ENCODE measurements around the gene ZNF844.

Gene ZNF844

DNA sequence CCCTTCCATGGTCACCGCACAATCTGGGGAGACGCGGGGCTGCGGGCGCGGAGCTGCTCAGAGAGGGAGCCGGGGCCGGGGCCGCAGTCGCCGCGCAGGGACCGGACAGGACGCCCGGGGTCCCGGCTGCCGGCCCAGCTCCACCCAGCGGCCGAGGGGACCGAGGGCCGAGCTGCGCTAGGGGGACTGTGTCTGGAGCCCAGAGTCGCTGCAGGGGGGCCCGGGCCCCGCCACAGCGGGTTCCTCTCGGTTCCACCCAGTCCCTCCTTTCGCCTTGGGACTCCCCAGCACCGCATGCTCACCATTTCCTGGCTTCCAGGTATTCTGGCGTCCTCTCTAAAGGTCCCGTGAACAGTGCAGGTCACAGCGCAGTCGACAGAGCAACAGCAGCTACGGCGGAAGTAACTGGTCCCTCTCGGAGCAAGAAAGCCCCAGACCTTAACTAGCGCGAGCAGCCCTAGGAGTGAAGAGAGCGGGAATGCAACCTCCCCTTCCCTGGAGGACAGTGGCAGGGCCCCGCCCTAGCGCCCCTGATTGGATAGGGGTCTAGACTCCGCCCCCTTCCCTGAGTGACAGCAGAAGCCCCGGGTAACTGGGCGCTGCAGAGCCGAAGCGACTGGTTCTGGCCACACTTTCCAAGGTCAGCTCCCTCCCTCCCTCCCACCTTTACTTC lies 11.9 kb upstream of the ZNF844 start, which contains the start of gene ZNF878 (continued):
- no peak for TF ChIP-seq ZNF645 (tag by site-specific recombination; IDR thresholded peaks at IDR 0.05)
- TF ChIP-seq ZNF354C (tag by site-specific recombination; IDR thresholded peaks at IDR 0.05; ENCODE audit: borderline replicate concordance, low read depth), result no peak
- TF ChIP-seq, protein P1, sequence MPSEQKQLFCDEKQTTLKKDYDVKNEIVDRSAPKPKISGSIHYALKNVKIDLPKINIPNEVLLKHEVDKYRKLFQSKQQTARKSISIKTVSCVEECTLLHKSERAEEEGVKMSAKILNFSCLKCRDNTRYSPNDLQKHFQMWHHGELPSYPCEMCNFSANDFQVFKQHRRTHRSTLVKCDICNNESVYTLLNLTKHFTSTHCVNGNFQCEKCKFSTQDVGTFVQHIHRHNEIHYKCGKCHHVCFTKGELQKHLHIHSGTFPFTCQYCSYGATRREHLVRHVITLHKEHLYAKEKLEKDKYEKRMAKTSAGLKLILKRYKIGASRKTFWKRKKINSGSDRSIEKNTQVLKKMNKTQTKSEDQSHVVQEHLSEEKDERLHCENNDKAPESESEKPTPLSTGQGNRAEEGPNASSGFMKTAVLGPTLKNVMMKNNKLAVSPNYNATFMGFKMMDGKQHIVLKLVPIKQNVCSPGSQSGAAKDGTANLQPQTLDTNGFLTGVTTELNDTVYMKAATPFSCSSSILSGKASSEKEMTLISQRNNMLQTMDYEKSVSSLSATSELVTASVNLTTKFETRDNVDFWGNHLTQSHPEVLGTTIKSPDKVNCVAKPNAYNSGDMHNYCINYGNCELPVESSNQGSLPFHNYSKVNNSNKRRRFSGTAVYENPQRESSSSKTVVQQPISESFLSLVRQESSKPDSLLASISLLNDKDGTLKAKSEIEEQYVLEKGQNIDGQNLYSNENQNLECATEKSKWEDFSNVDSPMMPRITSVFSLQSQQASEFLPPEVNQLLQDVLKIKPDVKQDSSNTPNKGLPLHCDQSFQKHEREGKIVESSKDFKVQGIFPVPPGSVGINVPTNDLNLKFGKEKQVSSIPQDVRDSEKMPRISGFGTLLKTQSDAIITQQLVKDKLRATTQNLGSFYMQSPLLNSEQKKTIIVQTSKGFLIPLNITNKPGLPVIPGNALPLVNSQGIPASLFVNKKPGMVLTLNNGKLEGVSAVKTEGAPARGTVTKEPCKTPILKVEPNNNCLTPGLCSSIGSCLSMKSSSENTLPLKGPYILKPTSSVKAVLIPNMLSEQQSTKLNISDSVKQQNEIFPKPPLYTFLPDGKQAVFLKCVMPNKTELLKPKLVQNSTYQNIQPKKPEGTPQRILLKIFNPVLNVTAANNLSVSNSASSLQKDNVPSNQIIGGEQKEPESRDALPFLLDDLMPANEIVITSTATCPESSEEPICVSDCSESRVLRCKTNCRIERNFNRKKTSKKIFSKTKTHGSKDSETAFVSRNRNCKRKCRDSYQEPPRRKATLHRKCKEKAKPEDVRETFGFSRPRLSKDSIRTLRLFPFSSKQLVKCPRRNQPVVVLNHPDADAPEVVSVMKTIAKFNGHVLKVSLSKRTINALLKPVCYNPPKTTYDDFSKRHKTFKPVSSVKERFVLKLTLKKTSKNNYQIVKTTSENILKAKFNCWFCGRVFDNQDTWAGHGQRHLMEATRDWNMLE (tag by site-specific recombination; conservative IDR thresholded peaks at IDR 0.05; ENCODE audit: low read depth), result no peak

GRCh38 chr19:12055784-12056183 lies 8.7 kb upstream of the ZNF844 start:
- Histone ChIP-seq H3K9me3 (ENCODE audit: control insufficient read depth, insufficient read depth, low read depth, low read length) (no peaks in the 10 kb centered on the region), H3K4me3 (ENCODE audit: low read depth, low read length) (no peak overlapping the region), H3K27ac (ENCODE audit: extremely low read depth, low read depth, low read length) (no peak overlapping the region), H3K4me1 (ENCODE audit: control insufficient read depth, insufficient read depth, low read length) (no peaks in the 10 kb centered on the region), H3K36me3 (ENCODE audit: control insufficient read depth in 2 of 2, insufficient read depth in 1 of 2, low read length in 2 of 2) (no peaks in the 10 kb centered on the region)
- ChIA-PET POLR2A (no interaction called here), CTCF (interaction anchor here (0.6 kb wide), 1 partner anchor 477 kb away, joined by 3 read pairs; no protein-coding TSS in a partner anchor)
- TF ChIP-seq KLF9 (tag by site-specific recombination; IDR thresholded peaks at IDR 0.05; ENCODE audit: low read depth) (no peak), ZNF548 (tag by site-specific recombination; IDR thresholded peaks at IDR 0.05) (no peak), ZXDB (tag by site-specific recombination; IDR thresholded peaks at IDR 0.05) (no peak), GLI4 (tag by site-specific recombination; IDR thresholded peaks at IDR 0.05) (no peak), PRDM1 (tag by site-specific recombination; IDR thresholded peaks at IDR 0.05) (no peak), BCL11A (tag by site-specific recombination; IDR thresholded peaks at IDR 0.05; ENCODE audit: low read depth) (no peak), PRDM6 (tag by site-specific recombination; IDR thresholded peaks at IDR 0.05) (no peak), HOXD13 (CRISPR knock-in tag; IDR thresholded peaks at IDR 0.05; ENCODE audit: borderline replicate concordance) (no peak), ZNF560 (tag by site-specific recombination; IDR thresholded peaks at IDR 0.05; ENCODE audit: borderline replicate concordance) (no peak), ZNF747 (tag by site-specific recombination; IDR thresholded peaks at IDR 0.05) (no peak), SCRT1 (tag by site-specific recombination; IDR thresholded peaks at IDR 0.05; ENCODE audit: borderline replicate concordance) (no peak), ZNF843 (tag by site-specific recombination; IDR thresholded peaks at IDR 0.05) (no peak), ZNF114 (tag by site-specific recombination; IDR thresholded peaks at IDR 0.05) (no peak)
- TF ChIP-seq, protein P2, sequence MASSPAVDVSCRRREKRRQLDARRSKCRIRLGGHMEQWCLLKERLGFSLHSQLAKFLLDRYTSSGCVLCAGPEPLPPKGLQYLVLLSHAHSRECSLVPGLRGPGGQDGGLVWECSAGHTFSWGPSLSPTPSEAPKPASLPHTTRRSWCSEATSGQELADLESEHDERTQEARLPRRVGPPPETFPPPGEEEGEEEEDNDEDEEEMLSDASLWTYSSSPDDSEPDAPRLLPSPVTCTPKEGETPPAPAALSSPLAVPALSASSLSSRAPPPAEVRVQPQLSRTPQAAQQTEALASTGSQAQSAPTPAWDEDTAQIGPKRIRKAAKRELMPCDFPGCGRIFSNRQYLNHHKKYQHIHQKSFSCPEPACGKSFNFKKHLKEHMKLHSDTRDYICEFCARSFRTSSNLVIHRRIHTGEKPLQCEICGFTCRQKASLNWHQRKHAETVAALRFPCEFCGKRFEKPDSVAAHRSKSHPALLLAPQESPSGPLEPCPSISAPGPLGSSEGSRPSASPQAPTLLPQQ (tag by site-specific recombination; IDR thresholded peaks at IDR 0.05), result no peak
- TF ChIP-seq, protein P3, sequence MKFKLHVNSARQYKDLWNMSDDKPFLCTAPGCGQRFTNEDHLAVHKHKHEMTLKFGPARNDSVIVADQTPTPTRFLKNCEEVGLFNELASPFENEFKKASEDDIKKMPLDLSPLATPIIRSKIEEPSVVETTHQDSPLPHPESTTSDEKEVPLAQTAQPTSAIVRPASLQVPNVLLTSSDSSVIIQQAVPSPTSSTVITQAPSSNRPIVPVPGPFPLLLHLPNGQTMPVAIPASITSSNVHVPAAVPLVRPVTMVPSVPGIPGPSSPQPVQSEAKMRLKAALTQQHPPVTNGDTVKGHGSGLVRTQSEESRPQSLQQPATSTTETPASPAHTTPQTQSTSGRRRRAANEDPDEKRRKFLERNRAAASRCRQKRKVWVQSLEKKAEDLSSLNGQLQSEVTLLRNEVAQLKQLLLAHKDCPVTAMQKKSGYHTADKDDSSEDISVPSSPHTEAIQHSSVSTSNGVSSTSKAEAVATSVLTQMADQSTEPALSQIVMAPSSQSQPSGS (tag by site-specific recombination; IDR thresholded peaks at IDR 0.05; ENCODE audit: low read depth), result no peak
- TF ChIP-seq, protein P4, sequence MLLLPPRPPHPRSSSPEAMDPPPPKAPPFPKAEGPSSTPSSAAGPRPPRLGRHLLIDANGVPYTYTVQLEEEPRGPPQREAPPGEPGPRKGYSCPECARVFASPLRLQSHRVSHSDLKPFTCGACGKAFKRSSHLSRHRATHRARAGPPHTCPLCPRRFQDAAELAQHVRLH (tag by site-specific recombination; IDR thresholded peaks at IDR 0.05), result no peak
- TF ChIP-seq, protein P5, sequence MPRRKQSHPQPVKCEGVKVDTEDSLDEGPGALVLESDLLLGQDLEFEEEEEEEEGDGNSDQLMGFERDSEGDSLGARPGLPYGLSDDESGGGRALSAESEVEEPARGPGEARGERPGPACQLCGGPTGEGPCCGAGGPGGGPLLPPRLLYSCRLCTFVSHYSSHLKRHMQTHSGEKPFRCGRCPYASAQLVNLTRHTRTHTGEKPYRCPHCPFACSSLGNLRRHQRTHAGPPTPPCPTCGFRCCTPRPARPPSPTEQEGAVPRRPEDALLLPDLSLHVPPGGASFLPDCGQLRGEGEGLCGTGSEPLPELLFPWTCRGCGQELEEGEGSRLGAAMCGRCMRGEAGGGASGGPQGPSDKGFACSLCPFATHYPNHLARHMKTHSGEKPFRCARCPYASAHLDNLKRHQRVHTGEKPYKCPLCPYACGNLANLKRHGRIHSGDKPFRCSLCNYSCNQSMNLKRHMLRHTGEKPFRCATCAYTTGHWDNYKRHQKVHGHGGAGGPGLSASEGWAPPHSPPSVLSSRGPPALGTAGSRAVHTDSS (tag by site-specific recombination; IDR thresholded peaks at IDR 0.05), result no peak
